SK-N-SH (cell line): ENCODE data around the gene SEZ6L2. TPM values are rescaled to one million over a fixed set of nuclear protein-coding genes. Genes with fewer than 3 reads are reported as not detected.

Experiments used
- CTCF ChIA-PET: fragments of 300-600, 350-600 bp; formaldehyde crosslinking; extraction: SDS; loops from one replicate; lab custom pipeline; 2021; lab: Yijun Ruan, JAX
- POLR2A ChIA-PET: fragments of 350-600 bp; sonication (Branson Sonifier 250); formaldehyde crosslinking; extraction: SDS; loops from one replicate; lab custom pipeline; 2020; ENCODE audit warnings: antibody characterized with exemption, inconsistent platforms; lab: Yijun Ruan, JAX
- DNase-seq: peaks from one replicate; pipeline ENCODE4 v3.0.0; 2012
- H2AFZ ChIP-seq: fragments of 200-600 bp; sonication (generic); 2 replicates; pipeline ENCODE4 v1.8.1; 2016; ENCODE audit warnings: antibody characterized with exemption, mild to moderate bottlenecking, low read depth
- H3F3A ChIP-seq: fragments of 200-600 bp; sonication (generic); replicated peaks from 2 replicates; pipeline ENCODE3; 2016; ENCODE audit warnings: antibody characterized with exemption, mild to moderate bottlenecking; ENCODE audit not compliant: insufficient read depth
- H3K27ac ChIP-seq, 2 experiments: fragments of 200-500 bp in 1 of 2; fragments of 200-600 bp in 1 of 2; sonication (Bioruptor generic) in 1 of 2; sonication (generic), shearing (Covaris generic) in 1 of 2; 2 replicates each; pipeline versions ENCODE4 v1.5.1 to v1.6.1; 2014 to 2016; ENCODE audit warnings: low read depth in 2 of 2, inconsistent platforms in 1 of 2, low read length in 1 of 2, mild to moderate bottlenecking in 1 of 2, mixed read lengths in 1 of 2
- H3K27me3 ChIP-seq: fragments of 200-600 bp; sonication (generic), shearing (Covaris generic); 2 replicates; pipeline ENCODE4 v1.6.1; 2016; ENCODE audit warnings: mixed run types; ENCODE audit not compliant: insufficient read depth
- H3K36me3 ChIP-seq, 2 experiments: fragments of 200-500 bp in 1 of 2; fragments of 200-600 bp in 1 of 2; sonication (Bioruptor generic) in 1 of 2; sonication (generic) in 1 of 2; replicated peaks in 1 of 2; 2 replicates each; pipeline versions ENCODE3 to v1.5.1; 2014 to 2016; ENCODE audit warnings: low read length in 1 of 2, mild to moderate bottlenecking in 1 of 2; ENCODE audit not compliant: insufficient read depth in 2 of 2, control insufficient read depth in 1 of 2
- H3K4me1 ChIP-seq, 2 experiments: fragments of 200-500 bp in 1 of 2; fragments of 200-600 bp in 1 of 2; sonication (Bioruptor generic) in 1 of 2; sonication (generic), shearing (Covaris generic) in 1 of 2; 2 replicates each; pipeline versions ENCODE4 v1.5.1 to v1.6.1; 2014 to 2016; ENCODE audit warnings: low read depth in 1 of 2, low read length in 1 of 2, mixed run types in 1 of 2; ENCODE audit not compliant: insufficient read depth in 2 of 2, control insufficient read depth in 1 of 2
- H3K4me2 ChIP-seq: fragments of 200-600 bp; sonication (generic), shearing (Covaris generic); 2 replicates; pipeline ENCODE4 v1.6.1; 2017; ENCODE audit warnings: mixed run types
- H3K4me3 ChIP-seq, 2 experiments: fragments of 200-500 bp in 1 of 2; fragments of 200-600 bp in 1 of 2; sonication (Bioruptor generic) in 1 of 2; sonication (generic), shearing (Covaris generic) in 1 of 2; 2 replicates each; pipeline versions ENCODE4 v1.5.1 to v1.8.1; 2014 to 2016; ENCODE audit warnings: low read depth in 2 of 2, inconsistent platforms in 1 of 2, low read length in 1 of 2, mild to moderate bottlenecking in 1 of 2, mixed read lengths in 1 of 2, moderate library complexity in 1 of 2
- H3K79me2 ChIP-seq: fragments of 200-600 bp; sonication (generic); 2 replicates; pipeline ENCODE4 v1.8.1; 2017; ENCODE audit warnings: mild to moderate bottlenecking; ENCODE audit not compliant: insufficient read depth
- H3K9ac ChIP-seq: fragments of 200-600 bp; sonication (generic); 2 replicates; pipeline ENCODE4 v1.6.1; 2017; ENCODE audit warnings: mixed run types
- H3K9me2 ChIP-seq: fragments of 200-600 bp; sonication (generic); 2 replicates; pipeline ENCODE4 v1.6.1; 2017; ENCODE audit warnings: mixed run types
- H3K9me3 ChIP-seq: fragments of 200-600 bp; sonication (generic); 2 replicates; pipeline ENCODE4 v1.6.1; 2017; ENCODE audit warnings: mixed run types, mild to moderate bottlenecking, moderate library complexity
- H4K20me1 ChIP-seq: fragments of 200-600 bp; sonication (generic); 2 replicates; pipeline ENCODE4 v1.6.1; 2017; ENCODE audit warnings: mild to moderate bottlenecking, mixed run types; ENCODE audit not compliant: insufficient read depth
- CHD2 ChIP-seq: fragments of 150-350 bp; IDR thresholded peaks from 2 replicates; pipeline ENCODE4 v1.6.1; 2018; ENCODE audit warnings: low read length; ENCODE audit not compliant: partially characterized antibody
- CTCF ChIP-seq: fragments of 200-600 bp; sonication (generic); IDR thresholded peaks from 2 replicates; pipeline ENCODE4 v1.6.1; 2017; ENCODE audit warnings: antibody characterized with exemption, mild to moderate bottlenecking, moderate library complexity
- EP300 ChIP-seq, 2 experiments: IDR thresholded peaks; 2 replicates each; pipeline versions ENCODE4 v1.4.0 to v1.6.1; 2012; ENCODE audit warnings: borderline replicate concordance in 1 of 2, low read depth in 1 of 2, low read length in 1 of 2
- EZH2phosphoT487 ChIP-seq: fragments of 200-600 bp; sonication (generic); IDR thresholded peaks from 2 replicates; pipeline ENCODE4 v1.6.1; 2017; ENCODE audit warnings: low read depth, mixed run types, mild to moderate bottlenecking, antibody characterized with exemption, moderate library complexity, borderline replicate concordance
- FOSL2 ChIP-seq: IDR thresholded peaks from 2 replicates; pipeline ENCODE4 v1.4.0; 2012; ENCODE audit warnings: low read depth, mild to moderate bottlenecking, moderate library complexity, borderline replicate concordance
- FOXM1 ChIP-seq: IDR thresholded peaks from 2 replicates; pipeline ENCODE4 v1.4.0; 2012; ENCODE audit warnings: low read depth, mild to moderate bottlenecking
- GABPA ChIP-seq: IDR thresholded peaks from 2 replicates; pipeline ENCODE4 v1.4.0; 2012; ENCODE audit warnings: low read depth, mild to moderate bottlenecking
- GATA2 ChIP-seq: sonication (generic); formaldehyde crosslinking; IDR thresholded peaks from 2 replicates; pipeline ENCODE4 v1.5.0; 2020; ENCODE audit warnings: mild to moderate bottlenecking, missing genetic modification reagents
- JUND ChIP-seq: IDR thresholded peaks from 2 replicates; pipeline ENCODE4 v1.4.0; 2012
- MEF2A ChIP-seq: IDR thresholded peaks from 2 replicates; pipeline ENCODE4 v1.4.0; 2012; ENCODE audit warnings: low read depth, borderline replicate concordance
- MXI1 ChIP-seq: IDR thresholded peaks from 2 replicates; pipeline ENCODE4 v1.6.1; 2012; ENCODE audit warnings: mild to moderate bottlenecking, low read depth, low read length, improper control_type of control experiment
- POLR2AphosphoS5 ChIP-seq: IDR thresholded peaks from 2 replicates; pipeline ENCODE4 v1.6.1; 2012; ENCODE audit warnings: low read depth, low read length
- RCOR1 ChIP-seq: fragments of 150-350 bp; IDR thresholded peaks from 2 replicates; pipeline ENCODE4 v1.6.1; 2017; ENCODE audit warnings: antibody characterized with exemption, low read length
- REST ChIP-seq: IDR thresholded peaks from 2 replicates; pipeline ENCODE4 v1.6.1; 2012; ENCODE audit warnings: mild to moderate bottlenecking, low read depth, low read length, moderate library complexity
- RFX5 ChIP-seq: IDR thresholded peaks from 2 replicates; pipeline ENCODE4 v1.6.1; 2012; ENCODE audit warnings: mild to moderate bottlenecking, improper control_type of control experiment, low read length
- RXRA ChIP-seq: IDR thresholded peaks from 2 replicates; pipeline ENCODE4 v1.4.0; 2012; ENCODE audit warnings: low read depth, mild to moderate bottlenecking, borderline replicate concordance
- SIN3A ChIP-seq: IDR thresholded peaks from 2 replicates; pipeline ENCODE4 v1.6.1; 2012; ENCODE audit warnings: low read depth, mild to moderate bottlenecking, low read length, moderate library complexity, borderline replicate concordance
- TAF1 ChIP-seq: IDR thresholded peaks from 2 replicates; pipeline ENCODE4 v1.6.1; 2012; ENCODE audit warnings: low read depth, mild to moderate bottlenecking, low read length, moderate library complexity, borderline replicate concordance
- TEAD4 ChIP-seq: IDR thresholded peaks from 2 replicates; pipeline ENCODE4 v1.4.0; 2012; ENCODE audit warnings: mild to moderate bottlenecking, borderline replicate concordance; ENCODE audit not compliant: insufficient read depth
- USF1 ChIP-seq: IDR thresholded peaks from 2 replicates; pipeline ENCODE4 v1.4.0; 2012; ENCODE audit warnings: low read depth, borderline replicate concordance
- USF2 ChIP-seq: fragments of 150-350 bp; IDR thresholded peaks from 2 replicates; pipeline ENCODE4 v1.6.1; 2017; ENCODE audit warnings: antibody characterized with exemption, low read length, low read depth, borderline replicate concordance
- ZBTB33 ChIP-seq: IDR thresholded peaks from 2 replicates; pipeline ENCODE4 v1.4.0; 2012; ENCODE audit warnings: low read depth, borderline replicate concordance
- WGBS: methylation state at CpG from one replicate; pipeline ENCODE4 v1.1.6; 2017; ENCODE audit warnings: low lambda C conversion rate; 5-methylcytosine and 5-hydroxymethylcytosine counted together
- polyA plus RNA-seq, 3 experiments: library from polyadenylated mRNA; depleted of rRNA; stranded (reverse); fragments of >200 nt; gene quantifications; 2 replicates each; pipeline ENCODE4 v1.2.3, GENCODE V29; 2012

The SEZ6L2 gene
- polyA plus RNA-seq (2012; rRNA removed) = 26.6 and 59.8 TPM in 2 replicates
- 23.2 and 39.4 TPM in 2 replicates for polyA plus RNA-seq (2012; cell fraction: cytosol; rRNA removed)
- 64.8 and 66.1 TPM in 2 replicates for polyA plus RNA-seq (2012; cell fraction: nucleus; rRNA removed)

- Histone ChIP-seq H3K27me3 (no peaks in the 10 kb centered on the region), H4K20me1 (0 out of 2 replicates have a peak, but pooled peaks cover 3% of the 10 kb centered on the region), H3K36me3 (peaks cover 4 to 5% of the 10 kb centered on the region in 2 experiments), H3K9me2 (no peaks in the 10 kb centered on the region), H2AFZ (peak within 1 kb of the TSS; percentile 96), H3K9me3 (no peaks in the 10 kb centered on the region), H3F3A (peaks cover 15% of the 10 kb centered on the region), H3K9ac (peak within 1 kb of the TSS; percentile 87), H3K4me2 (peak within 1 kb of the TSS; percentile 100), H3K79me2 (peaks cover 39% of the 10 kb centered on the region), H3K4me3 (peak within 1 kb of the TSS; percentile 54 to 89), H3K4me1 (peaks cover 0 to 20% of the 10 kb centered on the region in 2 experiments; a peak in 1 of 4 replicates), H3K27ac (peak within 1 kb of the TSS; percentile 90 to 94)
- peak; percentile 95 for DNase-seq
- 1% methylated on average over 16 of the region's 29 CpGs for WGBS
- CTCF ChIA-PET = interaction anchor here (0.9 to 3.3 kb wide), 14 partner anchors 8 to 132 kb away, joined by 3 to 14 read pairs (median 4); partner anchors contain the start of genes CDIPT, KCTD13, PAGR1 and PRRT2
- POLR2A ChIA-PET = interaction anchor here (0.5 to 3.2 kb wide), 10 partner anchors 12 to 1078 kb away, joined by 3 to 12 read pairs (median 3); partner anchors contain the start of genes HIRIP3, KIF22 and TAOK2
- TF ChIP-seq ZBTB33 (no peak), JUND (no peak), TAF1 (no peak; the same call in 1 of the 2 replicates), MEF2A (no peak), RFX5 (0 out of 2 replicates have a peak, but pooled peaks have one; percentile 10), CHD2 (no peak), RXRA (no peak), REST (peak; percentile 99), CTCF (peak; percentile 46), USF1 (no peak), TEAD4 (no peak), GABPA (peak; percentile 60), FOXM1 (no peak), EZH2phosphoT487 (no peak), USF2 (no peak), POLR2AphosphoS5 (no peak; the same call in 1 of the 2 replicates), EP300 (IDR thresholded peaks at IDR 0.05; ENCODE audit: borderline replicate concordance in 1 of 2, low read depth in 1 of 2, low read length in 1 of 2) (no peak), MXI1 (peak; percentile 26), SIN3A (0 out of 2 replicates have a peak, but pooled peaks have one; percentile 49), FOSL2 (no peak), GATA2 (CRISPR knock-in tag) (no peak), RCOR1 (peak; percentile 77)
Measured at GRCh38 chr16:29899516-29900101, at the start of gene SEZ6L2. Gene SEZ6L2, minus strand, starts transcription at chr16:29899550. Its CDS starts 531 bp downstream, at chr16:29899019.
